HAP-1 (cell line): Measurements from ENCODE around the gene TRAPPC12.

Experiments
- DNase-seq, 2 experiments: peaks; one replicate each; pipeline ENCODE4 v3.0.0-alpha.2; 2016 to 2020; ENCODE audit warnings: low spot score in 2 of 2
- H3K27me3 ChIP-seq: fragments of 250-450 bp; sonication (Bioruptor Pico); 2 replicates; pipeline ENCODE4 v1.5.1; 2020; ENCODE audit warnings: low read depth, mild to moderate bottlenecking, moderate library complexity
- H3K36me3 ChIP-seq: fragments of 250-450 bp; sonication (Bioruptor Pico); replicated peaks from 2 replicates; pipeline ENCODE4 v1.5.1; 2020; ENCODE audit warnings: mild to moderate bottlenecking
- H3K4me1 ChIP-seq: fragments of 250-450 bp; sonication (Bioruptor Pico); 2 replicates; pipeline ENCODE4 v1.5.1; 2020; ENCODE audit warnings: mild to moderate bottlenecking
- H3K4me3 ChIP-seq: fragments of 250-450 bp; sonication (Bioruptor Pico); 2 replicates; pipeline ENCODE4 v1.5.1; 2020; ENCODE audit warnings: mild to moderate bottlenecking, moderate library complexity
- H3K9me3 ChIP-seq: fragments of 250-450 bp; sonication (Bioruptor Pico); 2 replicates; pipeline ENCODE4 v1.5.1; 2020; ENCODE audit warnings: mild to moderate bottlenecking, moderate library complexity
- in situ Hi-C: fragments of 300-500 bp; cut with MboI; formaldehyde crosslinking; loops from 3 replicates; pipeline ENCODE4 v1.14.3; 2020; ENCODE audit warnings: low sequenced_read_pairs, inconsistent platforms, mixed read lengths

TRAPPC12 gene

DNA sequence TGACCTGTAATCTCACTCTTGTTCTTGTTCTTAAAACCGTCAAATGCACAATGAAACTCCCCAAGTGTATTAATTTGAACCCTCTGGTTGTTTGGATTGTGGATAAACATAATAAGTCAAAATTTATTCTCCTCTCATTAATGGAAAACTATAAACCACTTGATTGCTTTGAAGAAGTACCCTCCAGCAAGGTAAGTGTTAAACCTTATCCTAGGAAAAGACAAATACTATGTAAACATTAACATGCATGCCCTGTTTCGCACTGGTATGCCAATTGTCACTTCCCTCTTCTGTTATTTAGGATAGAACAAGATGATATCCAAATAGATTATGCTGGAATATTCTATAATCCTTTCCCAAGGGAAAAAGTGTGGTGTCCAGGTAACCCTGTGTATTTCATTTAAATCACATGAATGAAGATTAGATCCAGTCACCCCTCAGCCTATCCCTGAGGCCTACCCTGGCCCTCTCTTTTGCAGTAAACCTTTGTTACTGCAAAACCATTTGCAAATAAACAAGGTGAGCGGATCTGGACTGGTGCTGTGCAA lies 138.5 kb downstream of the TRAPPC12 start:
- H3K27me3 ChIP-seq = no peaks in the 10 kb centered on the region
- peaks cover 12% of the 10 kb centered on the region for H3K4me1 ChIP-seq
- no peaks in the 10 kb centered on the region; the same call in 1 of the 2 replicates for H3K9me3 ChIP-seq
- no peaks in the 10 kb centered on the region; the same call in 1 of the 2 replicates for H3K36me3 ChIP-seq
- DNase-seq = peak in 1 of 2 experiments; percentile 50
- peak overlapping the region; percentile 73 for H3K4me3 ChIP-seq
- in situ Hi-C loops = no loop called here

DNA sequence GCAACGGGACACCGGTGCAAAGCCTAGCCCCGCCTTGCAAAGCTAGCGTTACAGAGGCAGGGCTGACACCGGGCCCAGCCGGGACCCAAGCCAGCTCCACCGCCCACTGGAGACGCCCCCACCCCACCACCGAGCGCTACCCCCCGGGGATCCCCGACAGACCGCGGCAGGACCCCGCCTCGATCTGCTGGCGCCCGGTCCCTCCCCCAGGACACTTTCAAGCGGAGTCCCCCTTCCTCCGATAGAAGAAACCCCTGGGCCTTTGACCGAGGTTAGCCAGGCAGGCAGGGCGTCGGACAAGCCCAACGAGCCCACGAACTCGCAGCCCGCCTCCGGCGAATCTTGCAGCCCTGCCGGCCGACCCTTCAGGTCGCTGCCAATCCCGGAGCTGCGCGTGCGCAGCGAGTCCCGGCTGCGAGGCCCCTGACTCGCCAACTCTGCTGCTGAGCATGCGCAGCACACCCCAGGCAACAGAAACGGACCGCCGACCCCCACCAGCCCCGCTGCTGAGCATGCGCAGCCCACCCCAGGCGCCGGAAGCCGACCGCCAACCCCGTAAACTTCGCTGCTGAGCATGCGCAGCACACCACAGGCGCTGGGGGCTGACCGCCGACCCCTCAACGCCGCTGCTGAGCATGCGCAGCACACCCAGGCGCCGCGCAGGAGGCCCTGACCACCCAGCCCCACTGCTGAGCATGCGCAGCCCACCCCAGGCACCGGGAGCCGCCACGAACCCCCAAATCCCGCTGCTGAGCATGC lies 139.2 kb downstream of the TRAPPC12 start:
- Histone ChIP-seq H3K27me3 (no peaks in the 10 kb centered on the region), H3K4me3 (peak overlapping the region; percentile 73), H3K4me1 (peaks cover 12% of the 10 kb centered on the region), H3K36me3 (no peaks in the 10 kb centered on the region; the same call in 1 of the 2 replicates), H3K9me3 (no peaks in the 10 kb centered on the region; the same call in 1 of the 2 replicates)
- peak; percentile 94 to 98 for DNase-seq
- in situ Hi-C loops = no loop called here

DNA sequence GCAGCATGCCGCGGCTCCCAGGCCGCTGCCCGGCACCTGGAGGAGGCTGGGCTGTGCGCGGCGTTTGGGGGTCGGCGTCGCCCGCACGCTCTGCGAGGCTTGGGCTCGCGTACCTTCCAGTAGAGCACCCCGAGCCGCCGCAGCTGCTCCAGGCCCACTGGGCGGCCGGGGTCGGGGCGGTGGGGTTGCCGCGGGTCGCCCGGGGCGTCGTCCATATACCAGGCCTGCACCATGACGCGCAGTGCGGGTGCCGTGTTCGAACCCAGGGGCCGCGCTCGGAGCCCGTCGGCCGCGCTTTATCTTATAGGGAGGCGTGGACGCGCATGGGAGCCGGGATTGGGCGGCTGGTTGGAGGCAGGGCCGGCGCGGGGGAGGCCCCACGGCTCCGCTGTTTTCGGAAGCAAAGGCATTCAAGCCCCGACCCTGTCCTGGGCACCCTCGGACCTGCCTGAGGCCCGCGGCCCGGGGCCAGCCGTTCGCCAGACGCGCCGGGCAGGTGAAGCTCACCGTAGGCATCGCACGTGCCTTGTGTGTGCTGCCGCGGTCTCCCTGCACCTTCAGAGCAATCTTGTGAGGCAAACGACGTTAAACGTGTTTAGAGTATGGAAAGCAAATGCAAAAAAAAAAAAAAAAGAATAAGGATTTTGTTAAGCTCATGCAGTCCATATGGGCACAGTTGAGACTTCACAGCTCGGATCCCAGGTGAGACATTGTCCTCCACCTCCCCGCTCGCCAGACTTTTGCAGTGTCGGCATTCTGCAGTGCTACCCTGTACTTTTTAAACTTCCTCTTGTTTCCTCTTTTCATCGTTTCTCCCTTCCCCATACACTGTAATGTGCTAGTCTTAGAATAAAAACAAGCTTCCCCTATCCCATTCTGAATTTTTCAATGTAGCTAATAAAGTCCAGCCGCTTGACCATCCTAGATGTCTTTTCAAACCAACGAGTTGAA lies 140.0 kb downstream of the TRAPPC12 start, which contains the start of gene ADI1:
Gene ADI1, minus strand, starts transcription at position 277 of the 951 bp plus-strand sequence. Its CDS starts 44 bp downstream, at position 233.
- DNase-seq = peak; percentile 41 to 83
- peak within 1 kb of the TSS; percentile 73 for H3K4me3 ChIP-seq

GRCh38 chr2:3520591-3520990 lies 141.1 kb downstream of the TRAPPC12 start:
- in situ Hi-C loops = no loop called here
- no peak overlapping the region for H3K4me3 ChIP-seq

More for the DNA sequence above, 140.0 kb downstream of the TRAPPC12 start, which contains the start of gene ADI1:
- H3K36me3 ChIP-seq = no peaks in the 10 kb centered on the region; the same call in 1 of the 2 replicates
- in situ Hi-C loops = no loop called here
- H3K27me3 ChIP-seq = no peaks in the 10 kb centered on the region
- H3K4me1 ChIP-seq = peaks cover 12% of the 10 kb centered on the region
- no peaks in the 10 kb centered on the region; the same call in 1 of the 2 replicates for H3K9me3 ChIP-seq

GRCh38 chr2:3522961-3523421 lies 143.5 kb downstream of the TRAPPC12 start:
- no peaks in the 10 kb centered on the region for H3K9me3 ChIP-seq
- no peaks in the 10 kb centered on the region for H3K36me3 ChIP-seq
- DNase-seq = no peak
- H3K4me3 ChIP-seq = no peak overlapping the region
- peaks cover 9% of the 10 kb centered on the region for H3K4me1 ChIP-seq
- no peaks in the 10 kb centered on the region for H3K27me3 ChIP-seq
- in situ Hi-C loops = no loop called here

More at GRCh38 chr2:3520591-3520990, 141.1 kb downstream of the TRAPPC12 start:
- no peak for DNase-seq
- no peaks in the 10 kb centered on the region; the same call in 1 of the 2 replicates for H3K36me3 ChIP-seq
- no peaks in the 10 kb centered on the region for H3K27me3 ChIP-seq
- H3K4me1 ChIP-seq = peaks cover 12% of the 10 kb centered on the region
- H3K9me3 ChIP-seq = no peaks in the 10 kb centered on the region

- no peaks in the 10 kb centered on the region for H3K9me3 ChIP-seq
- no peak overlapping the region for H3K4me3 ChIP-seq
- H3K36me3 ChIP-seq = no peaks in the 10 kb centered on the region
- peaks cover 7% of the 10 kb centered on the region for H3K4me1 ChIP-seq
- in situ Hi-C loops = no loop called here
- no peaks in the 10 kb centered on the region for H3K27me3 ChIP-seq
- DNase-seq = no peak
Observed at GRCh38 chr2:3523551-3524041, 144.1 kb downstream of the TRAPPC12 start.

DNA sequence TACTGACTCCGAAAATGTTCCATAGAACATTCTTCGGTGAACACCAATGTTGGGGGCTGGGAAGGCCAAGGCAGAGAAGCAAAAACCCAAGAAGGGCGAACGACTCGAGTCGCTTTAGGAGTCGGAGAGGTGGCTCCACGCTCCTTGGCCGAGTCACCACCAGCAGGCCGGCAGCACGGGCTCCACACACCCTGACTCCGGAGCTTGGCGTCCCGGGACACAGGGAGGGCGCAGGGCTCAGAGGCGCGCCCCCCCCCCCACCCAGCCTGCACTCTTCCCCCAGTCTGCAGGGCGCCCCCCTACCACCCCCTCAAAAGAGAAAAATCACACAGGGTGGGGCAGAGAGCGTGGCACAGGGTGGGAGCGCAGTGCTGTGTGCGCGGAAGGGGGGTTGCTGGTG lies 147.4 kb downstream of the TRAPPC12 start:
- H3K27me3 ChIP-seq = no peaks in the 10 kb centered on the region
- no peak overlapping the region for H3K4me3 ChIP-seq
- H3K36me3 ChIP-seq = no peaks in the 10 kb centered on the region
- in situ Hi-C loops = no loop called here
- no peaks in the 10 kb centered on the region for H3K4me1 ChIP-seq
- no peak for DNase-seq
- H3K9me3 ChIP-seq = no peaks in the 10 kb centered on the region

DNA sequence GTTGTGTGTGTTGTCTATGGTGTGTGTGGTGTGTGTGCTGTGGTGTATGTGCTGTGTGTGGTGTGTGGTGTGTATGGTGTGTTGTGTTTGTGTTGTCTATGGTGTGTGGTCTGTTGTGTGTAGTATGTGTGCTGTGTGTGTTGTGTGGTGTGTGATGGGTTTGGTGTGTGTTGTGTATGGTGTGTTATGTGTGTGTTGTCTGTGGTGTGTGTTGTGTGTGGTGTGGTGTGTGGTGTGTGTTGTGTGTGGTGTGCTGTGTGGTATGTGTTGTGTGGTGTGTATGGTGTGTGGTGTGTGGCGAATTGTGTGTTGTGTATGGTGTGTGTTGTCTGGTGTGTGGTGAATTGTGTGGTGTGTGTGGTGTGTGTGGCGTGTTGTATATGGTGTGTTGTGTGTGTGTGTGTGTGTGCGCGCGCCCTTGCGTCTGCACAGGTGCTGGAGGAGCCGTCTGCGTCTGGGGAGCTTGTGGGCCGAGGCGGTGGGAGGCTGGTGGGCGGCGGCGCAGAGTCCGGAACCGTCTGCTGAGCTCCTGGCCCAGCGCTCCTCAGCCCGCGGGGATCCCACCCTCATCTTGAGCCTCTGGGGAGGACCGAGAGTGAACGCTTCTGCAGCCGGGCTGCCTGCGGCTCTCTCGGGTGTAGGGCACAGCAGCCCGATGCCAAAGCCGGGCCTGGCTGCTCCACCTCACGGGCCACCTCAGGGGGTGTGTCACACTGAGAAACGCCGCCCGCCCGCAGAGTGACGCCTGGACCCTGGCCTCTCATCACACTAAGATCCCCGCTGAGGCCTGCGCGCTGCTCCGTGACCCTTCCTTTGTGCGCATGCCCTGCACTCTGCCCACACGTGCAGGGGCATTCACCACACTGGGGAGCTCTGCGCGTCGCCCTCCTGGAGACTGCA lies 148.6 kb downstream of the TRAPPC12 start:
- no peaks in the 10 kb centered on the region for H3K27me3 ChIP-seq
- H3K9me3 ChIP-seq = no peaks in the 10 kb centered on the region
- no peak for DNase-seq
- no peaks in the 10 kb centered on the region for H3K4me1 ChIP-seq
- H3K36me3 ChIP-seq = no peaks in the 10 kb centered on the region
- no peak overlapping the region for H3K4me3 ChIP-seq
- in situ Hi-C loops = no loop called here
